ENCODE results near the gene MAMSTR.
"Not testable (repeated sequence)": the region's sequence is repeated elsewhere in the genome, so short reads cannot be mapped to it uniquely, and the experiment has no call there.

The MAMSTR gene

GRCh38 chr19:48719263-48720171 lies at the start of gene MAMSTR:
Gene MAMSTR (minus strand): TSS chr19:48719725. CDS start chr19:48719031, 694 bp downstream.
- TF ChIP-seq ZNF274 (IDR thresholded peaks at IDR 0.05; ENCODE audit: low read depth, low read length): no peak
- H3K4me3 ChIP-seq (ENCODE audit: low read length): no peak within 1 kb of the TSS; the same call in 1 of the 2 replicates

- H3K4me3 ChIP-seq (ENCODE audit: low read length): no peak overlapping the region
- TF ChIP-seq ZNF274 (IDR thresholded peaks at IDR 0.05; ENCODE audit: low read depth, low read length): no peak
Observed at GRCh38 chr19:48768994-48769713, 49.6 kb upstream of the MAMSTR start.

GRCh38 chr19:48768171-48768753 lies 48.7 kb upstream of the MAMSTR start:
- H3K4me3 ChIP-seq (ENCODE audit: low read length): not testable (repeated sequence)

GRCh38 chr19:48765816-48766215 lies 46.3 kb upstream of the MAMSTR start:
- not testable (repeated sequence) for H3K4me3 ChIP-seq (ENCODE audit: low read length)

- H3K4me3 ChIP-seq (ENCODE audit: low read length): no peak overlapping the region
- TF ChIP-seq ZNF274 (IDR thresholded peaks at IDR 0.05; ENCODE audit: low read depth, low read length): no peak
Observed at GRCh38 chr19:48760504-48761205, 41.1 kb upstream of the MAMSTR start.

GRCh38 chr19:48757741-48758144 lies 38.2 kb upstream of the MAMSTR start:
- H3K4me3 ChIP-seq (ENCODE audit: low read length): no peak overlapping the region
- no peak for TF ChIP-seq ZNF274 (IDR thresholded peaks at IDR 0.05; ENCODE audit: low read depth, low read length)

GRCh38 chr19:48757089-48757675 lies 37.7 kb upstream of the MAMSTR start:
- H3K4me3 ChIP-seq (ENCODE audit: low read length): no peak overlapping the region
- no peak for TF ChIP-seq ZNF274 (IDR thresholded peaks at IDR 0.05; ENCODE audit: low read depth, low read length)

- H3K4me3 ChIP-seq (ENCODE audit: low read length): no peak overlapping the region
- TF ChIP-seq ZNF274 (IDR thresholded peaks at IDR 0.05; ENCODE audit: low read depth, low read length): no peak
Observed at GRCh38 chr19:48756686-48757085, 37.2 kb upstream of the MAMSTR start.

GRCh38 chr19:48756212-48756611 lies 36.7 kb upstream of the MAMSTR start:
- no peak for TF ChIP-seq ZNF274 (IDR thresholded peaks at IDR 0.05; ENCODE audit: low read depth, low read length)
- no peak overlapping the region for H3K4me3 ChIP-seq (ENCODE audit: low read length)

- no peak overlapping the region for H3K4me3 ChIP-seq (ENCODE audit: low read length)
- TF ChIP-seq ZNF274 (IDR thresholded peaks at IDR 0.05; ENCODE audit: low read depth, low read length): no peak
Observed at GRCh38 chr19:48755787-48756186, 36.3 kb upstream of the MAMSTR start.

- no peak for TF ChIP-seq ZNF274 (IDR thresholded peaks at IDR 0.05; ENCODE audit: low read depth, low read length)
- H3K4me3 ChIP-seq (ENCODE audit: low read length): no peak within 1 kb of the TSS
Observed at GRCh38 chr19:48755084-48755641, 35.6 kb upstream of the MAMSTR start, which contains the start of gene FGF21. Gene FGF21 (plus strand): TSS chr19:48755524. CDS start chr19:48756237, 713 bp downstream.

GRCh38 chr19:48752496-48753365 lies 33.2 kb upstream of the MAMSTR start, which contains the start of gene FUT1:
Gene FUT1 (minus strand): TSS chr19:48752641. CDS start chr19:48751281, 1,360 bp downstream.
- H3K4me3 ChIP-seq (ENCODE audit: low read length): no peak within 1 kb of the TSS
- TF ChIP-seq ZNF274 (IDR thresholded peaks at IDR 0.05; ENCODE audit: low read depth, low read length): no peak
